AG04450 (cell line): ENCODE results near the gene ANXA6. TPM values are rescaled to one million over a fixed set of nuclear protein-coding genes. Genes with fewer than 3 reads are reported as not detected.

Experiments
- CTCF ChIA-PET: fragments of 300-600, 350-600 bp; formaldehyde crosslinking; extraction: SDS; loops from one replicate; lab custom pipeline; 2022; ENCODE audit warnings: antibody characterized with exemption, inconsistent platforms; lab: Charles Lee
- POLR2A ChIA-PET: fragments of 350-600 bp; formaldehyde crosslinking; extraction: SDS; loops from one replicate; lab custom pipeline; 2021; ENCODE audit warnings: antibody characterized with exemption, inconsistent platforms; lab: Yijun Ruan, JAX
- DNase-seq: peaks from one replicate; pipeline ENCODE4 v3.0.0-alpha.2; 2011; ENCODE audit warnings: low read depth, low spot score
- H3K27ac ChIP-seq: one replicate; pipeline ENCODE4 v1.5.1; 2012; ENCODE audit warnings: low read depth, low read length, control low read depth
- H3K27me3 ChIP-seq: one replicate; pipeline ENCODE4 v1.6.0; 2012; ENCODE audit warnings: low read length; ENCODE audit not compliant: control insufficient read depth, insufficient read depth
- H3K4me3 ChIP-seq: 2 replicates; pipeline ENCODE4 v1.5.1; 2011; ENCODE audit warnings: mild to moderate bottlenecking, low read depth, low read length, control low read depth
- H3K9me3 ChIP-seq: 2 replicates; pipeline ENCODE4 v1.5.1; 2012; ENCODE audit warnings: low read length; ENCODE audit not compliant: control insufficient read depth, insufficient read depth
- CTCF ChIP-seq: IDR thresholded peaks from 2 replicates; pipeline ENCODE4 v1.5.1; 2011; ENCODE audit warnings: low read depth, low read length, control low read depth, inconsistent platforms
- polyA plus RNA-seq: library from polyadenylated mRNA; depleted of rRNA; stranded (reverse); fragments of >200 nt; gene quantifications from 2 replicates; pipeline ENCODE4 v1.2.3, GENCODE V29; 2011

ANXA6 gene
- polyA plus RNA-seq, 1 experiment: 502 TPM

DNA sequence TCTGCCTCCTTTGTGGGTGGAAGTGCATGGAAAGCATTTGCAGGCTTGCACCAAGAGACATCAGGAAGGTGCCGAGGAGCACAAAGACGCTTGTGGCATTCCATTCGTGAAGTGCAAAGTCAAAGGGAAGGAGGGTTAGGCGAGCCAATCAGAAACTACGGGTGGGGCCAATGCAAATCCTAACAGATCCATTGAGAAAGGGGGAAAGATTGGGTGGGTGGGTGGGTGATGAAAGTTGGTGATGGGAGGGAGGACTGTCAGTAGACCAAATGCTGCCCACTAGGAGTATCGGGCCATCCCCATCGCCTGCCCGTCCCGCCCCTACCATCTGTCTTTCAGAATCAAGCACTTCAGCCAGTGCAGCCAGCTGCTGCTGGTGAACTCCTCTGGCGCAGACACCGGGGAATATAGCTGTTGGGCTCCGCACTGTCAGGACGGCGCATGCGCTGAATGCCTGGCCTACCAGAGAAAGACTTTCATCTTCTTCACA is 17.1 kb upstream of the ANXA6 start:
- ChIA-PET CTCF (interaction anchor here (0.9 kb wide), 1 partner anchor 126 kb away, joined by 3 read pairs; no protein-coding TSS in a partner anchor), POLR2A (interaction anchor here (1.0 kb wide), 1 partner anchor 10 kb away, joined by 3 read pairs; no protein-coding TSS in a partner anchor)
- Histone ChIP-seq H3K9me3 (no peaks in the 10 kb centered on the region), H3K27ac (no peak overlapping the region), H3K27me3 (peaks cover 7% of the 10 kb centered on the region), H3K4me3 (no peak overlapping the region)
- no peak for DNase-seq
- TF ChIP-seq CTCF: no peak

DNA sequence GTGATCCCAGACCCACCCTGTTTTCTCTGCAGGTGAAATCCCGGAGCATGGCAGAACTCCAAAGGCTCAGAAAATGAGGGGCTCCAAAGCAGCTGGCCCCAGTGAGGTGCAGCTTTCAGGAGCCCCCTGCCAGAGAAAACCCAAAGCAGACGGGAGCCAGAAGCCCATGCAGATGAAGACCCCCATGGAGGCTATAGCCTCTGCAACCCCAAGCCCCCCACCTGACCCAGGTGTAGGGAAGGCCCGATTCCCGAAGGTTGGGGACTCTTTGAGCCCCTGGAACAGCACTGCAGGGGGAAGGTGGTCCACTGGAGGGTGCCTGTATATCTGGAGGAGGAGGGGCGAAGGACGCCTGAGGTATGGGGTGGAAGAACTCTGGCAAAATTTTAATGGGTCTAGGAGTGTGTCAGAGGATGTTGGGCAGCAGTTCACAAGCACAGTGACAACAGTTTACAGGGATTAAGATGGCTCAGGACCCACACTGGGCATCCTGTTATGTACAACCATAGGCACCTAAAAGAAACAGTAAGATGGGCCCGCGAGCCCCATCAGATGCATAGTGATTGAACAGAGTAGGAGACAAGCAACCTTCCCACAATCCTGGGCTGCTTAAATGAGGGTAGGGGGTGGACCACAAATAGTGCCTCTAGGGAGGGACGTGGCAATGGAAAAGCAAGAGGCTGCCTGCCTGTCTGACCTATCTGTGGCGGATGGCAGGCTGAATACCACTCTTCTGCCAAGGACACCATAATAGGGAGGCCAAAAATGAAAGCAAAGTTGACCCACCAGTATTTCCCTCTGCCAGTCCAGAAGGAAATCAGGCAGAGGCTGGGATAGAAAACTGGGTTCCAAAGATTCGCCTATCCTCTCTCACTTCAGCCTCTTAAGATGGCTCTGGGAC is 16.4 kb upstream of the ANXA6 start:
- ChIA-PET POLR2A (interaction anchor here (1.0 kb wide), 1 partner anchor 9 kb away, joined by 3 read pairs; no protein-coding TSS in a partner anchor), CTCF (interaction anchor here (0.6 to 1.0 kb wide), 3 partner anchors 9 to 126 kb away, joined by 3 to 4 read pairs (median 4); no protein-coding TSS in a partner anchor)
- Histone ChIP-seq H3K9me3 (no peaks in the 10 kb centered on the region), H3K27me3 (peaks cover 4% of the 10 kb centered on the region), H3K27ac (no peak overlapping the region), H3K4me3 (no peak overlapping the region)
- TF ChIP-seq CTCF: no peak
- DNase-seq: no peak

DNA sequence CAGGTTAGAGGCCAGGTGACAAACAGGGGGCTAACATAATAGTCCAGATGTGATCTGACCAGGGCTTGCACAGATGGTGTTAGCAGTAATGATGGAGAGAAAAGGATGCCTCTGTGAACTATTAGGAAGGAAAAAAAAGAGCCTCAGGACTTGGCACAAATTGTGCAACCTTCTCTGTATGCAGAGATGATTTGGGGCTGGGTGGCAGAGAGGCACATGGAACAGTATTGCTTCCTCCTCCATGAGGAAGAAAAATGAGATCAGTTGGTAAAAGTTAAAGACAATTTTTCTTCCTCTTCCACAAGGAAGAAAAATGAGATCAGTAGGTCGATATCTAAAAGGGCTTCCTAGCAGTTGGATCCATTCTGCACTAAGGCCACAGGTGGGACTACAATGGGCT is 13.9 kb upstream of the ANXA6 start:
- H3K9me3 ChIP-seq: no peaks in the 10 kb centered on the region
- no peak for DNase-seq
- no peak overlapping the region for H3K27ac ChIP-seq
- no peak overlapping the region for H3K4me3 ChIP-seq
- CTCF ChIA-PET: interaction anchor here (1.9 to 2.9 kb wide), 2 partner anchors 46 to 124 kb away, joined by 4 to 13 read pairs; no protein-coding TSS in a partner anchor
- peaks cover 4% of the 10 kb centered on the region for H3K27me3 ChIP-seq
- POLR2A ChIA-PET: no interaction called here
- TF ChIP-seq CTCF: no peak

GRCh38 chr5:151168602-151169344 is 11.2 kb upstream of the ANXA6 start:
- no peak for TF ChIP-seq CTCF
- H3K4me3 ChIP-seq: no peak overlapping the region
- H3K9me3 ChIP-seq: no peaks in the 10 kb centered on the region
- ChIA-PET CTCF (interaction anchor here (0.6 to 6.1 kb wide), 6 partner anchors 43 to 367 kb away, joined by 3 to 159 read pairs (median 6); no protein-coding TSS in a partner anchor), POLR2A (no interaction called here)
- H3K27ac ChIP-seq: no peak overlapping the region
- DNase-seq: no peak
- H3K27me3 ChIP-seq: peaks cover 2% of the 10 kb centered on the region
